ENCODE measurements around the gene PLVAP. TPM values are rescaled to one million over a fixed set of nuclear protein-coding genes. Genes with fewer than 3 reads are reported as not detected.

The PLVAP gene, protein sequence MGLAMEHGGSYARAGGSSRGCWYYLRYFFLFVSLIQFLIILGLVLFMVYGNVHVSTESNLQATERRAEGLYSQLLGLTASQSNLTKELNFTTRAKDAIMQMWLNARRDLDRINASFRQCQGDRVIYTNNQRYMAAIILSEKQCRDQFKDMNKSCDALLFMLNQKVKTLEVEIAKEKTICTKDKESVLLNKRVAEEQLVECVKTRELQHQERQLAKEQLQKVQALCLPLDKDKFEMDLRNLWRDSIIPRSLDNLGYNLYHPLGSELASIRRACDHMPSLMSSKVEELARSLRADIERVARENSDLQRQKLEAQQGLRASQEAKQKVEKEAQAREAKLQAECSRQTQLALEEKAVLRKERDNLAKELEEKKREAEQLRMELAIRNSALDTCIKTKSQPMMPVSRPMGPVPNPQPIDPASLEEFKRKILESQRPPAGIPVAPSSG
- 6.3 and 8.9 TPM in 2 replicates for total RNA-seq

DNA sequence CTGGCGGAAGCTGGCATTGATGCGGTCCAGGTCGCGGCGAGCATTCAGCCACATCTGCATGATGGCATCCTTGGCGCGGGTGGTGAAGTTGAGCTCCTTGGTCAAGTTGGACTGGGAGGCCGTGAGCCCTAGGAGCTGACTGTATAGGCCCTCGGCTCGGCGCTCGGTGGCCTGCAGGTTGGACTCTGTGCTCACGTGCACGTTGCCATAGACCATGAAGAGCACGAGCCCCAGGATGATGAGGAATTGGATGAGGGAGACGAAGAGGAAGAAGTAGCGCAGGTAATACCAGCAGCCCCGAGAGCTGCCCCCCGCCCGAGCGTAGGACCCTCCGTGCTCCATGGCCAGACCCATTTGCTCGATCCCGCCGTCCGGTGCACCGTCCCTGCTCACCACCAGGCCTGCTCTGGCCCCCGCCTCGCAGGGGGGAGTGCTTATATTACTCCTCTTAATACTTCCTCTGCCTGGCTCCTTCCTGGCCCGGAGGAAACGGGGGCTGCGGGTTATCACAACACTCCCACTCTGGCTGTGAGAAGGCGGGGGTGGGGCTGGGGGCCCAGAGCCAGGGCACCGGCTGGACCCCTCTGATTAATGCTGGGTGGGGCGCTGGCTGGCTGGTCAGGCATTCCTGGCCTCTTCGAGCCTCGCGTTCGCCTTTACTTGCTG lies at the start of gene PLVAP:
Gene PLVAP (minus strand): TSS at position 408 of the 666 bp plus-strand sequence. CDS start 54 bp downstream, at position 354.

DNA sequence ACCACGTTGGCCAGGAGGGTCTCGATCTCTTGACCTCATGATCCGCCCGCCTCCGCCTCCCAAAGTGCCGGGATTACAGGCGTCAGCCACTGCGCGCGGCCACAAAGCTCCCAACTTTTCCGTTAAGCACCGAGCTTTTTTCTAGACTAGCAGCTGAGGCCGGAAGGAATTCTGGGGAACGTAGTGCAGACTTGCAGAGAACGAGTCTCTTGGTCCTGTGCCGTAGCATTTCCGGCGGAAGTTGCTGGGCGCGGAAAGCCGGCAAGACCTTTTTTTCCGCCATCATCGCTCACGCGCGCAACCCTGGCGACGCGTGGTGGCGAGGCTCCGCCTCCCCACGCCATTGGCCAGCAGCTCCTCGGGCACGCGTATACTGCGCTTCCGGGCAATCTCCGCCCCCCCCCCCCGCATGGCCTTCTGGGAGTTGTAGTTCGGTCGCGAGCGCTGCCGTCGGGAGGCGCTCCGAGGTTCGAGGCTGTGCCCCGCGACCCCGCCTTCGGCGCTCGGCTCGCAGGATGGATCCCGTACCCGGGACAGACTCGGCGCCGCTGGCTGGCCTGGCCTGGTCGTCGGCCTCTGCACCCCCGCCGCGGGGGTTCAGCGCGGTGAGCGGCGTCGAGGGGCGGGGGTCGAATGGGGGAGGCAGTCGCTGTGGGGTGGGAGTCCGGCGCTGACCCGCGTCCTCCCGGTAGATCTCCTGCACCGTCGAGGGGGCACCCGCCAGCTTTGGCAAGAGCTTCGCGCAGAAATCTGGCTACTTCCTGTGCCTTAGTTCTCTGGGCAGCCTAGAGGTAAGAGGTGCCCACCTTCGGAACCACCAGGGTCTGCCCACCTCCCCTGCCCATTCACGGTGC lies 42.7 kb upstream of the PLVAP start, which contains the start of gene MVB12A:
Gene MVB12A (plus strand): TSS at position 427 of the 854 bp plus-strand sequence. CDS start 89 bp downstream, at position 516.

DNA sequence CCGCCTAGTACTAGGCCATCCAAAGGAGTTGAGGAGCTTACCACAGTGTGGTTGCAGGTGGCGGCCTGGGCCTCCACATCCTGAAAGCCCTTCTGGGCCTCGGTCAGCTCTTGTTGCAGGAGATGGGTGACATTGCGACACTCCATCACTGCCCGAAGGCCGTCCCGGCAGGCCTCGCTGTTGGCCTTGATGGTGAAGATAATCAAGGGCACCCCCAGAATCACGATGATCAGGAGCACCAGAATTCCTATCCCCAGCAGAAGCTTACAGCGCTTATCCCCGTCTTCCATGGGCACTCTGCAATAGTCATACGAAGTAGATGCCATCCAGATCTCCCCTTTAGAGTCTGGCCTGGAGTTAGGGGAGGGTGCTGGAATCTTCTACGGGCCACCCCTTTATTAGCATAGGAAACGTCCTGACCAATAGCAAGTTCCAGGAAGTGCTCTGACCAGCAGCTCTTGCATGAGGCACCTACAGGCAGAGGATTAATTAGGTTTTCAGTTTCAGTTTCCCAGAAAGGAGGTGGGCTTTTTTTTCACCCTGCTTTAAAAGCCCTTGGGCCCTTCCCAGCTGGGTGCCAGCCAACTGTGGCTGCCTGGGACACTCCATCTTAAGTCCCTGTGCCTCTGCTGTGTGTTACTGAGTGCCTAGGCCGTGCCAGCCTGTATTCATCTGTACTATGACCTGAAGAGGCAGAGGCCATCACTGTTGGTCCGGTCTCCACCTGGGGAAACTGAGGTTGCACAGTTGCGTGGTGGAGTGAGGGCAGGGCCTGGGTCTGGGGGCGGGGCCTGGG lies 28.3 kb upstream of the PLVAP start, which contains the start of gene BST2:
Gene BST2 (minus strand): TSS at position 381 of the 796 bp plus-strand sequence. CDS start 55 bp downstream, at position 326.

DNA sequence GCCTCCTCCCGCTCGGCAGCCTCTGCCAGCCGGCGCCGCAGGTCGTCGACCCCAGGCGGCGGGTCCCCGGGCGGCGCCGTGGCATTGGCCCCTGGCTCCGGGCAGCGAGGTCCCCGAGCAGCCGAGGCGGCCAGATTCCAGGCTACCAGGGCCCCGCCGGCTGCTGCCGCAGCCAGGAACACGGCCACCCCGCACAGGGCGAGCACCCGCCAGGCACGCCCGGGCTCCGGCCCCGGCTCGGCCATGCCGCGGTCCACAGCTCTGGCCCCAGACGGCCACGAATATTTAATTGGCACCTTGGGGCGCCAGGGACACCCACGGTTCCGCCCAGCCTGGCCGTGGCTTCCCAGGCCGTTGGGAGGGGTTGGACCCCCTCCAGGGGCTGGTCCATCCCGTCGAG lies 16.8 kb upstream of the PLVAP start, which contains the start of gene CCDC194:
Gene CCDC194 (minus strand): TSS at position 283 of the 400 bp plus-strand sequence. CDS start 38 bp downstream, at position 245.

DNA sequence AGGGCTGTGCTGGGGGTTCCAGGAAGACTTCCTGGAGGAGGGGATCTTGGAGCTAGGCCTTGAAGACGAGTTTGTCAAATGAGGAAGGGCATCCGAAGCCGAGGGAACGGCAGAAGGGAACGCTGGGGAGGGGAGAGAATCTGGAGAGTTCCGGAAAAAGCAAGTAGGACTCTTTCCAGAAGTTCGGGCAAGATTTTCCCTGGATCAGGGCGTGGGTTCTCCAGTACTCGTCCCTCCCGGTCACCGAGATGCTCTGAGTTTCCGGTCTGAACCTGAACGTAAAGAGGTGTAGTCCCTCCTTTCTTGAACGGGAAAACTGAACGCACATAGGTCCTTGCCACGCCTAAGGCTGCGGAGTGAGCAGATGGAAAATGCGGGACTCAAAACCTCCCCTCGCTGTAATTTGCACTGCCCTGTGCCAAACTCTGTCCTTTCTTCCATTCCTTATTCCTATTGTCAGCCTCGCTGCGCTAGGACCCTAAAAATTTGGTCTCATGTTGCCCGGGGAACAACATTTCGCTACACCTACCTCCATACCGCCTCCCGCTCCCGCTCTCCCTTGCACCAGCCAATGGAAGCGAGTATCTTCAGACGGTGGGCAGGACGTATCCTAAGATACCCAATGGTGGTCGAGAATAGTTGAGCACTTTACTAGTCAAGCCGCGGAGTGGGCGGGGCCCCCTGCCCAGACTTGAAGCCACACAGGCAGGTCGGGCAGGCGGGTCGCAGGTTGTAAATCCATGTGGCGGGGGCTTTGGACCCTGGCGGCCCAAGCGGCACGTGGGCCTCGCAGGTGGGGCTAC lies 40.1 kb downstream of the PLVAP start, which contains the start of gene GTPBP3:
Gene GTPBP3 (plus strand): TSS at position 682 of the 803 bp plus-strand sequence. CDS start 59 bp downstream, at position 741.

DNA sequence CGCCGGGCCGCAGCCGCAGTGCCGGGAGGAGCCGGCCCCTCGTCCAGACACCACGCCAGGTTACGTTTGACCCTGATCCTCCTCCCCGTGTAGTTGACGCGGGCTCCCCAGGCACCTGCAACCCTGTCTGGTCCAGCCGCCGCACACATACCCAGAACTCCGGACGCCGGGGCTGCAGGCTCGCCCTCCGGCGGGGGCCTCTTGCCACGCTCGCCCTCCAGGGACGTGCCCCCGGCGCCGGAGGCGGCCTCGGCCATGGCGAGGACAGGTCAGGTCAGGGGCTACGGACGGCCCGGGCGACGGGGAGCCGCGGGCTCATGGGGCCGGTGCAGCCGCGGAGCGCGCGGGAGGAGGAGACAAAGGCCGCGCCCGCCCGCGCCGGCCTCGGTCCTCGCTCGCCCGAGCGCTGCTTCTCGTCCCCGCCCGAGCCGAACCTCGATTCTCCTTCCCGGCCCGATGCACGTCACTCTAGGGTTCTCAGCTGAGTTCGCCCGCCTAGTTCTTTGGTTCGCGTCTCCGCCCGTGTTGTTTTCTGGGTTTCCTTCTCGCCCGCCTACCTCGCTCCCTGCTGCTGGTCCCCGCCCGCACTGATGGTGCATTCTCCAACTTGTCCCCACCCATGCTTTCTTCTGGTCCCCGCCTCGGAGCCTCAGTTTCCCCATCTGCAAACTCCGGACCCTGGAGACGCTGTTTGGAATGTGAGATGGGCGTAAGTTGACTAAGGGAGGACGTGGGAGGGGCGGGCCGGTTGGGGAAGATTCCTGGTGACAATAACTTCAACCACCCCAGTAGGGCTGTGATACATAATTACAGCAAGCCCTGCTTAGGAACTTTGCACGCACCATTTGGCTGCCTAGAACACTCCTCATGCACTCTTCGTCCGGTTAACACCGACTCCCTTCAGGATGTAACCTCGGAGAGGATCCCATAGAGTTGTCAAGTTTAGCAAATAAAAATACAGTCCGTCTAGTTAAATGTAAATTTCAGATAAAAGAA lies 42.4 kb downstream of the PLVAP start, which contains the start of gene ANO8:
Gene ANO8 (minus strand): TSS at position 442 of the 996 bp plus-strand sequence. CDS start 185 bp downstream, at position 257.

DNA sequence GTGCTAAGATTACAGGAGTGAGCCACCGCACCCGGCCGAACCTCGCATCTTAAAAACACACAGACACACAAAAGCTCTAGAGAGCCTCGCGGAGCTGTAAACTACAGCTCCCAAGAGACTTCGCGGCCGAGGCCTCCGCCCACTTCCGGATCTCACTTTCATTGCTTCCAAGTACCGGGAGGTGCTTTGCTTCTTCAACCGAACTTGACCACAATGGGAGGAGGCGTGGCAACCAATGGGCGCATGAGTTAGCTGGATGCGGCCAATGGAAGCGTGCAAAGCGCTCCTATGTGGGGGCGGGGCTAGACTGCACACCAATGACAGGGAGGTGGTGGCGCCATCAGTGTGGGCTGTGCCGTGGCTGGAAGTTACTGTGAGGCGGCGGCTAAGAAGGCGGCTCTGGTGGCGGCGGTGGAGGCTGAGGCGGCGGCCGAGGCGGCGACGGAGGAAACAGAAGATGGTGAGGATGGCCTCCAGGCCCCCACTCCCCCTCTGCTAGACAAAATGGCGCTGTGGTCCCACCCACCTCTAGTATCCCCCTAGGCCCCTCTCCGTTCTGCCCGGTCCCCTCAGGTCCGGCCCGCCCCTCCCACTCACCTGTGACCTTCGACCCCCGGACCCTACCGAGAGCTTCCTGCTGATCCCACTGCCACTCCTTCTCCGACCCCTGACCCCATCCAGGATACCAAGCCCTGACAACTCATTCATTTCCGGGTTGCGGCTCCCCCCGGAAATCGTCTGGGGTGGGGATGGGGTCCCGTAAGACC lies 67.8 kb downstream of the PLVAP start, which contains the start of gene DDA1:
Gene DDA1 (plus strand): TSS at position 366 of the 767 bp plus-strand sequence. CDS start 92 bp downstream, at position 458.

DNA sequence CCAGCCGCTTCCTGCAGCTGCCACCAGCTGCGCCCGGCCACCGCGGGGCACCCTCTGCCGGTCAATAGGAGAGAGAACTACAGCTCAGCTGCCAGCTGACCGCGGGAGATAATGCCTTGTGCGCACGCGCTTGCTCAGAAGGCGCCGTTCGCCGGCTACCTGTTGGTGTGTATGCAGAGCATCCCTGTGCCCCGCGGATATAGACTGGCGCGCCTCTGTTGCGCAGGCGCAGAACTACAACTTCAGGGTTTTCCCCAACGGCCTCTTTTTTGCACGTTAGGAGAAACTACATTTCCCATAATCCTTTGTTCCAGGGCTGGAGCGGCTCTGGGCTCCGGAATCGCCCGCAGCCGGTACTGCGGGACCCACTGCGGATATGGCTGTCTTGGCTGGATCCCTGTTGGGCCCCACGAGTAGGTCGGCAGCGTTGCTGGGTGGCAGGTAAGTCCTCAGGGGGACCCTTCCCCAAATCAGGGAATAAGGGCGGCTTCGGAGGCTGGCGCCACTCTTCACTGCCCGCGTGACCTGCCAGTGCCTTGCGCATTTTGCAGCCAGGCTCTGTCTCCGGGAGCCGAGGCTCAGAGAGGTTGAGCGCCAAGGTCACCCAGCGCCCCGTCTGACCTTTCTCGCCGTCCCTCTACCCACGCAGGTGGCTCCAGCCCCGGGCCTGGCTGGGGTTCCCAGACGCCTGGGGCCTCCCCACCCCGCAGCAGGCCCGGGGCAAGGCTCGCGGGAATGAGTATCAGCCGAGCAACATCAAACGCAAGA lies 71.4 kb downstream of the PLVAP start, which contains the start of gene MRPL34:
Gene MRPL34 (plus strand): TSS at position 356 of the 768 bp plus-strand sequence. CDS start 21 bp downstream, at position 377.

DNA sequence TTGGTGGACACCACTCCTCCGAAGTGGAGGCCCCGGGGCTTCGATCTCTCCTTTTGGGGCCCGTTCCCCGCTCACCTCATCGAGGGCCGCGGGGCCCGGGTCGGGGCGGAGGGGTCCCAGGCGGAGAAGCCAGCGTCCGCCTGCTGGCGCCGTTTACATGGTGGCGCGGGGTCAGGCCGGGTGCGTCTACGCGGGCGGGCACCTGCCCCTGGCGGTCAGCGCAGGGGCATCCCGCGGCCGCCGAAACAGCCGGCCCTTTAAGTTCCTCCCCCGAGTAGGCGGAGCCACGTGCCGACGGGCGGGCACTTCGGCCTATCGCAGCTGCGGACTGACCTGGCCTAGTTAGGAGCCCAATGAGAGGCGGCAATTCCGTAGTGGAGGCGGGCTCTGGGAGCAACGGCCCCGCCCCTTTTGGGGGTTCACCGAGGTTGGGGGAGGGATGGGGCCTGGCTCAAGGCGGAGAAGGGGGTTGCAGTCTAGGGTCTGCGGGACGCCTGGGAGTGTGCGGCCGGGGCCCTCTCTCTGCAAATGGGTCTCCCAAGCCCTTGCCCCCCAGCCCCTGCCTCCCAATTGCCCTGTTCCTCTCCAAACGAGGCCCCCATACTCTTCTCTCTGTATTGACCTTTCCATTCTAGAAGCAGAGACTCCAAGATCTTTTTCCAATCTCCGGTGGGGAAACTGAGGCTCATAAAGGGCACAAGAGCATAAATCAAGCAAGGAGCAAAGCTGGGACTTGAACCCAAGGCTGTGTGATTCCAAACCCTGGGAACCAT lies 73.8 kb downstream of the PLVAP start, which contains the start of gene ABHD8:
Gene ABHD8 (minus strand): TSS at position 259 of the 773 bp plus-strand sequence. CDS start 1,809 bp downstream, outside the sequence.

Other genes starting within 250 kb of the PLVAP start
- 15.0 and 18.3 TPM in 2 replicates for gene USE1, start 162.0 kb downstream of the PLVAP start, total RNA-seq
- gene OCEL1, start 151.1 kb downstream of the PLVAP start, total RNA-seq = 2.4 and 8.8 TPM in 2 replicates
- 55.6 and 56.3 TPM in 2 replicates for gene NR2F6, start 131.4 kb downstream of the PLVAP start, total RNA-seq
- 16.5 and 23.6 TPM in 2 replicates for gene USHBP1, start 112.6 kb downstream of the PLVAP start, total RNA-seq
- gene BABAM1, start 109.9 kb downstream of the PLVAP start, total RNA-seq = 141 and 165 TPM in 2 replicates
- gene ANKLE1, start 95.4 kb downstream of the PLVAP start, total RNA-seq = 0.73 and 1.3 TPM in 2 replicates
- 3.1 and 5.4 TPM in 2 replicates for gene ABHD8, start 73.9 kb downstream of the PLVAP start, total RNA-seq
- gene MRPL34, start 71.5 kb downstream of the PLVAP start, total RNA-seq = 56.7 and 76.8 TPM in 2 replicates
- gene DDA1, start 67.8 kb downstream of the PLVAP start, total RNA-seq = 60.0 TPM in 2 replicates
- 2.3 TPM in 2 replicates for gene ANO8, start 42.5 kb downstream of the PLVAP start, total RNA-seq
- gene GTPBP3, start 39.8 kb downstream of the PLVAP start, total RNA-seq = 15.0 and 15.3 TPM in 2 replicates
- gene CCDC194, start 16.9 kb upstream of the PLVAP start, total RNA-seq = not detected in 2 replicates
- gene BST2, start 28.3 kb upstream of the PLVAP start, total RNA-seq = 295 and 315 TPM in 2 replicates
- gene MVB12A, start 42.7 kb upstream of the PLVAP start, total RNA-seq = 68.6 and 75.3 TPM in 2 replicates
- gene TMEM221, start 71.3 kb upstream of the PLVAP start, total RNA-seq = not detected in 2 replicates
- not detected in 2 replicates for gene NXNL1, start 83.6 kb upstream of the PLVAP start, total RNA-seq
- gene SLC27A1, start 93.2 kb upstream of the PLVAP start, total RNA-seq = 7.5 and 8.9 TPM in 2 replicates
- gene PGLS, start 134.3 kb upstream of the PLVAP start, total RNA-seq = 92.7 and 109 TPM in 2 replicates
- gene COLGALT1, start 178.3 kb upstream of the PLVAP start, total RNA-seq = 186 and 204 TPM in 2 replicates